GM12873 (cell line): ENCODE results near the gene MTNR1B.

ENCODE experiments used
- TF ChIP-seq, protein P1 (sequence below): IDR thresholded peaks from 2 replicates; pipeline ENCODE4 v1.5.1; 2012; ENCODE audit warnings: low read depth, mild to moderate bottlenecking, moderate library complexity, low read length, control low read depth; ENCODE audit not compliant: insufficient read depth; ENCODE audit errors: missing control alignments

MTNR1B gene

DNA sequence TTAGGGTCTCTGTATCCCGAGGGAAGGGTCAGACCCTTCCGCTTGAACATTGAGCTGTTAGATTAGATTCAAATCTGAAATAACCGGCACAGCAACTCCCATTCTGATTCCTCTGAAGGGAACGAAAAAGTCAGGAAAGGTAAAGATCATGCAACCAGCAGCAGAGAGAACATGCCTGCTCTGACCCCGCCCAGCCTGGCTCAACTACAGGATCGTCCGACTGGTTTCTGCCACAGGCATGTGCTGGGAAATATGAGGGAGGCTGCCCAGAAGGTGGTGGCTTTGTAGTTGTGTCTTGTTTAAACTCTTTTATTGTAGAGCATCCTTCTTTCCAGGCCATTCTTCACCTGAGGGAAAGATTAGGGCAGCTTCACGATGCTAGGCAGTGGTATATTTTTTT, 5.0 kb upstream of the MTNR1B start:
- TF ChIP-seq, protein P1, sequence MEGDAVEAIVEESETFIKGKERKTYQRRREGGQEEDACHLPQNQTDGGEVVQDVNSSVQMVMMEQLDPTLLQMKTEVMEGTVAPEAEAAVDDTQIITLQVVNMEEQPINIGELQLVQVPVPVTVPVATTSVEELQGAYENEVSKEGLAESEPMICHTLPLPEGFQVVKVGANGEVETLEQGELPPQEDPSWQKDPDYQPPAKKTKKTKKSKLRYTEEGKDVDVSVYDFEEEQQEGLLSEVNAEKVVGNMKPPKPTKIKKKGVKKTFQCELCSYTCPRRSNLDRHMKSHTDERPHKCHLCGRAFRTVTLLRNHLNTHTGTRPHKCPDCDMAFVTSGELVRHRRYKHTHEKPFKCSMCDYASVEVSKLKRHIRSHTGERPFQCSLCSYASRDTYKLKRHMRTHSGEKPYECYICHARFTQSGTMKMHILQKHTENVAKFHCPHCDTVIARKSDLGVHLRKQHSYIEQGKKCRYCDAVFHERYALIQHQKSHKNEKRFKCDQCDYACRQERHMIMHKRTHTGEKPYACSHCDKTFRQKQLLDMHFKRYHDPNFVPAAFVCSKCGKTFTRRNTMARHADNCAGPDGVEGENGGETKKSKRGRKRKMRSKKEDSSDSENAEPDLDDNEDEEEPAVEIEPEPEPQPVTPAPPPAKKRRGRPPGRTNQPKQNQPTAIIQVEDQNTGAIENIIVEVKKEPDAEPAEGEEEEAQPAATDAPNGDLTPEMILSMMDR = no peak

- TF ChIP-seq, protein P1 = no peak
Measured at GRCh38 chr11:92965196-92965595, 4.3 kb upstream of the MTNR1B start.

GRCh38 chr11:92967178-92967577, 2.3 kb upstream of the MTNR1B start:
- TF ChIP-seq, protein P1 = no peak

DNA sequence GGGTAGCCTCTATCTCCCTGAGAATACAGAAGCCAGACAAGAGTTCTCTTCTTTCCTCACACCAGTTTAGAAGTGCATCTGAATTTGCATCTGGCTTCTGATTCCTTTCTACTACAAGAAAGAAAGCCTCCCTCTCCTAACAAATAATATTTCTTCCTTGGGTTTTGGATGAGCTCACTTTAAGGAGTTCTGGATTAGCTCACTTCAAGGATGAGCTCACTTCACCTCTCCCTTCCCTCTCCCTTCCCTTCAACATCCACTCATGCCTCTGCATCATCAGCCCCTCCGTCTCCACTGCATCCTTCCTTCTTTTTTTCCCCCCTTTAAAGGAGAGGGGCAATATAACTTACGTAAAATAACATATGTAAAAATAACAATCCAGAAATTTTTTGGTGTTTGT, 1.6 kb upstream of the MTNR1B start:
- TF ChIP-seq, protein P1 = no peak

GRCh38 chr11:92969293-92969633, 188 bp upstream of the MTNR1B start:
- TF ChIP-seq, protein P1 = no peak

DNA sequence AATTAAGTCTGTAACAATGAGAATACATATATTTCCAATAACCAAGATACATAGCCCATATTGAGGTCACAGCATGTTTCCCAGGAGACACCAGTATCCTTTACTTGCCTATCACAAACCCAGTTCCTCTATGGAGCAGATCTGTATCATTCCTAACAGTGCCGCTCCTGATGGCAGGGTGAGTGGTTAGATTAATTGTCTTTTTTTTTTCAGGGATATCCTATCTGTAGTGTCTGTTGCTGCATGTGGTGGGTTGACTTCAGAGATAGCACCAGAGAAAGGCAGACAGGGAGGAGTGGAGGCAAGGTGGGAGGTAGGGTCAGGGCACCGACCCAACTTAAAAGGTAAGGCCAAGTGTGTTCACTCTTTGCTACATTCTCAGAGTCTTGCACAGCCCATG, 2.8 kb downstream of the MTNR1B start:
- TF ChIP-seq, protein P1 = no peak

GRCh38 chr11:92975285-92975684, 5.8 kb downstream of the MTNR1B start:
- TF ChIP-seq, protein P1 = no peak
